NCI-H526 treated with DMSO at 0.1 percent for 48 hours (cell line): ENCODE measurements around the gene SCGB1D4.
A peak's percentile ranks its signal among the peaks of the same experiment; 100 is the strongest.
"Not testable (repeated sequence)": the region's sequence is repeated elsewhere in the genome, so short reads cannot be mapped to it uniquely, and the experiment has no call there.

Experiments used
- DNase-seq: peaks from one replicate; lab custom pipeline; 2025; lab: John Stamatoyannopoulos, UW

The SCGB1D4 gene

GRCh38 chr11:62298975-62299374, at the start of gene SCGB1D4:
TSS of gene SCGB1D4 (minus strand) at chr11:62299075. CDS start at chr11:62299010, 65 bp downstream.
- no peak for DNase-seq

DNA sequence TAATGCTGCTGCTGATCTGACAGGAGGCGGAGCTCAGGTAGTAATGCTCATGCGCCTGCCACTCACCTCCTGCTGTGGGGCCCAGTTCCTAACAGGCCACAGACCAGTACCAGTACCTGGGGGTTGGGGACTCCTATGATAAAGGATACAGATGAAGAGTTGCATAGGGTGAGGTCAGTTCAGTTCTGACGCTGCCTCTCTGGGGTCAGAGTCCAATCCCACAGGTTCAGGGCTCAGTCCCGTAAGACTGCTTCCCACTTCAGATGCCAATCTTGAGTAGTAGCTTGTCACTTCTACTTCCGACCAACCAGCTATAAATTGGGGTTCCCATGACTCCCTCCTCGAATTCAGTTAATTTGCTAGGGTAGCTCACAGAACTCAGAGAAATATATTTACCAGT, 47.0 kb upstream of the SCGB1D4 start:
- no peak for DNase-seq

GRCh38 chr11:62344210-62344609, 45.3 kb upstream of the SCGB1D4 start:
- DNase-seq = no peak

- not testable (repeated sequence) for DNase-seq
These were observed 44.8 kb upstream of the SCGB1D4 start for GRCh38 chr11:62343646-62344190.

DNA sequence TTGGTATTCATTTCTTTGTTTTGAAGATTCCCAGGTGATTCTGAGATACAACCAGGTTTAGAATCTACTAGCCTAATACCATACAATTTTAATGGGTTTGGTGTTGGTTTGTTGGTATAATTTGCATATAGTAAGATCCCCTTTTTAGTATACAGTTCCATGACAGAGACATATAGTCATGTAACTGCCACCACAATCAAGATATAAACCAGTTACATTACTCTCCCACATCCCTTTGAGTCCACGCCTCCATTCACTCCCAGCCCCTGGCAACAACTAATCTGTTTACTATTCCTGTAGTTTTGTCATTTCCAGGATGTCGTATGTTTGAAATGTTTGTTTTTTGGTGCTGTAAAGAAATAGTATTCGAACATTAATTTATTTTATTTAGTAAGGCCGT, 42.7 kb upstream of the SCGB1D4 start:
- no peak for DNase-seq

- peak; percentile 62 for DNase-seq
These were observed 41.5 kb upstream of the SCGB1D4 start for GRCh38 chr11:62340269-62340901.

- DNase-seq = no peak
These were observed 39.3 kb upstream of the SCGB1D4 start for GRCh38 chr11:62338218-62338617.

DNA sequence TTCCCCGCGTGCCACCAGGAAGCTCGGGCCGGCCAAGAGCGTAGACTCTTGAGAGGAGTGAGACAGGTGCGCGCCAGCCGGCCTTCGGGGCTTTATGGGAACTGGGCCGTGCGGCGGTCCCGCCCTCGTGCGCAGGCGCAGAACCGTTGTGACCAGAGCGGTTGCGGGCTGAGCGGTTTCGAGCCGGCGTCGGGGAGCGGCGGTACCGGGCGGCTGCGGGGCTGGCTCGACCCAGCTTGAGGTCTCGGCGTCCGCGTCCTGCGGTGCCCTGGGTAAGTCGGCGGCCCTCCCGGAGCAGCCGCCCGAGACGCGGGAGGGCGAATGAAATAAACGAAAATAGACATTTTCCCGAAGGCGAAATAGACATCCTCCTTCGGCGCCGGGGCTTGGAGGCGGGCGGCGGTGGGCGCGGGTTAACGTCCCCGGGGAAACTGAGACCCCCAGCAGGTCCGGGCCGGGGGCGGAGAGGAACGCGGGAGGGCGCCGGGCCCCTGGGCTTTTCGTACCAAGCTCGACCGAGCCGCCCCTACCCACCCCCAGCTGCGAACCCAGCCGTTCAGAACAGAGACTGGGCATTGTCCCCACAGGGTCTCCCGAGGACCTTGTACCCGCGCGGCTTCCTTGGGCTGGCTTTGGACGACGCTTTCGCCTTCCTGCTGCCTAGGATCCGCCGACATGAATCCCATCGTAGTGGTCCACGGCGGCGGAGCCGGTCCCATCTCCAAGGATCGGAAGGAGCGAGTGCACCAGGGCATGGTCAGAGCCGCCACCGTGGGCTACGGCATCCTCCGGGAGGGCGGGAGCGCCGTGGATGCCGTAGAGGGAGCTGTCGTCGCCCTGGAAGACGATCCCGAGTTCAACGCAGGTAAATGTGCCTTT, 38.7 kb upstream of the SCGB1D4 start, which contains the start of gene ASRGL1:
Gene ASRGL1, plus strand, starts transcription at position 146 of the 879 bp plus-strand sequence. Its CDS starts 530 bp downstream, at position 676.
- peak; percentile 55 for DNase-seq

- not testable (repeated sequence) for DNase-seq
These were observed 38.1 kb upstream of the SCGB1D4 start for GRCh38 chr11:62336949-62337302.

DNA sequence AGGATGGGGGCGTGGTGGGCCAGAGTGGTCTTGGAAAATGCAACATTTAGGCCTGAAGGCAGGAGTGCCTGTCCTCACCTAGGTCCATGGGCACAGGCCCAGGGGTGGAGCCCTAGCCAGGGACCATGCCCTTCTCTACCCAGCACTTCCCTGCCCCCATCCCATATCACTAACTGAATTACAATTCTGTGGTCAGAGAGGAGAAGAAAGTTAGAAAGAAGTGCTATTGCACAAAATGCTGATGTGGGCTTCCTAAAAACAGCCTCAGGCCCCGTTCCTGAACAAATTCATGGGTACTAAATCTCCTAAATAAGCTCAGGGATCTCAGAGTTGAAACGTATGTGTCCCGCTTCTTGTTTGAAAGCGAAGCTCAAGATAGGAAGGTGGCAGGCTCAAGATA, 34.9 kb upstream of the SCGB1D4 start:
- DNase-seq = no peak

GRCh38 chr11:62331264-62331663, 32.4 kb upstream of the SCGB1D4 start:
- not testable (repeated sequence) for DNase-seq

DNA sequence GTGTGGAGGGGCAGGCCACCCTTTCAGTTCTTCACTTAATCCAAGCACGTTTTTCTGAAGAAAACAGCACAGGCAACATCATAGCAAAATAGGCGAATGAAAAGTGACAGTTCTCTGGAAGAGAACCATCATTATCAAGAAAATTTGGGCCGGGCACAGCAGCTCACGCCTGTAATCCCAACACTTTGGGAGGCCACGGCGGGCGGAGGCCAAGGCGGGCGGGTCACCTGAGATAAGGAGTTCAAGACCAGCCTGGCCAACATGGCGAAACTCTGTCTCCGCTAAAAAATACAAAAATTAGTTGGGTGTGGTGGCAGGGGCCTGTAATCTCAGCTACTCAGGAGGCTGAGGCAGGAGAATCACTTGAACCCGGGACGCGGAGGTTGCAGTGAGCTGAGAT, 28.7 kb upstream of the SCGB1D4 start:
- DNase-seq = not testable (repeated sequence)

GRCh38 chr11:62326719-62327118, 27.8 kb upstream of the SCGB1D4 start:
- not testable (repeated sequence) for DNase-seq

DNA sequence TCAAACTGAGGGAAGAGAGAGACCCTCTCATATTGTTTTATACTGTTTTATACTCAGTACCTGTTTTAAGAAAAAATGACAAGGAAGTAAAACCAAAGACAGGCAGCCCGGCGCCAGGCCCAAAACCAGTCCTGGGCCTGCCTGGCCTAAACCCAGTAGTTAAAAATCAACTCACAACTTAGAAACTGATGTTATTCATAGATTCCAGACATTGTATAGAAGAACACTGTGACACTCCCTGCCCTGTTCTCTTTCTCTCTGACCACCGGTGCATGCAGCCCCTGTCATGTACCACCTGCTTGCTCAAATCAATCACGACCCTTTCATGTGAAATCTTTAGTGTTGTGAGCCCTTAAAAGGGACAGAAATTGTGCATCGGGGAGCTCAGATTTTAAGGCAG, 26.9 kb upstream of the SCGB1D4 start:
- DNase-seq = not testable (repeated sequence)

DNA sequence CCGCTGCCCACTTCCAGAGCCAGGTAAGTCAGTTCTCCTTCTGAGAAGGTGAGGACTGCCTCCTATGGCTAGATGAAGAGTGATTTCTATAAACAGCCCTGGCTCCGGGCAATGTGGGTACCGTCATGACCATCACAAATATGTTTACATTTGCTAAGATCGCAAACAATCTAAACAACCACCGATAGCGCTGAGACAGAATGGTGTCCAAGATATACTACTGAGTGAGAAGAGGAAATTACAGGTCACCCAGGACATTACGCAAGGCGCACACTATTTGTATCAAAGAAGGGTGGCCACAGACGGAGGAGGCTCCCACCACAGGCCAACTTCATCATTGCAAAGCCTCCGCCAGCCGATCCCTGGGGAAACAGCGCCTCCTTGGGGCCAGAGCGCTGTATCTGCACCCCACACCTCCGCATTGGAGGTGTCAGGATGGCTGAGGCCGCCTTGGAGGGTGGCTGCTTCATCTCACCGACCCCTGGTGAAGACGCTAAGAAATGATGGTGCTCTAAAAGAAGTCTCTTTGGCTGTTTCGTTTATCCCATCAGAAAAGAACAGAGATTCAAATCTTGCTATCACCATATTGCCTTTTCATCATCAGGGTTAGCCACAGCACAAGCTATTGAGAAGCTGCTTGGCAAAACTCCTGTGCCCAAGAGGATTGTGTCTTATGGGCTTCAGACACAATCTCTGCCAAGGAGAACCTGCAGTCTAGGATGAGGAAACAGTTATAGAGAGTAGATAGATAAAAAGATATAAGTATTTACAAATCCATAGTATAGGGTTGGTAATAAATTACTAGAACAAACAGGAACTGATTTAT, 26.1 kb upstream of the SCGB1D4 start:
- DNase-seq = peak; percentile 34

DNA sequence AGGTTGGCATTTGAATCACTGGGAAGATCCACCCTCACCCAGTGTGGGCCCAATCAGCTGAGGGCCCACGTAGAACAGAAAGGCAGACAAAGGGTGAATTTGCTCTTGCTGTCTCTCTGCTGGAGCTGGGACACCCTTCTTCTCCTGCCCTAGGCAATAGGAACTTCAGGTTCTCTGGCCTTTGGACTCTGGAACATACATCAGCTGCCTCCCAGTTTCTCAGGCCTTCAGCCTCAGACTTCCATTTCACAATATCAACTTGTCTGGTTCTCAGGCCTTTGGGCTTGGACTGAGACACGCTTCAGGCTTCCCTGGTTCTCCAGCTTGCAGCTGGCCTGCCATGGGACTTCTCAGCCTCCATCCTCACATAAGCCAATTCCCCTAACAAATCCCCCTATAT, 23.6 kb upstream of the SCGB1D4 start:
- no peak for DNase-seq

DNA sequence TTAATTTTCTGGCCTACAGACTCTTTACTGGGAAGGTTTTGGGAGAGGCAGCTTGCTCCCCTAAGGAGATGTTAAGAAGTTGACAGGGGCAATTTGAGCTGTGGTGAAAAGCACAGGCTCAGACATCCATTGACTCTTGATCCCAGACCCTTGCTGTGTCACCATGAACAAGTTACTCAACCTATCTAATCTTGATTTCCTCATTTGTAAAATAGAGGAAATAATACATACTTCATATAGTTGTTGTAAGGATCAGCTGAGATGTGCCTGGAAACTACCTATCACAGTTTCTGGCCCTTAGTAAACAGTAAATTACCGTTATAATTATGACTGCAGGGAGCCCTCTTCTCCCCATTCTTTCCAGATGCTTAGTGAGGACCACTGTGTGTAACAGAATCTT, 16.6 kb upstream of the SCGB1D4 start:
- DNase-seq = no peak

GRCh38 chr11:62309991-62310390, 11.1 kb upstream of the SCGB1D4 start:
- DNase-seq = no peak

DNA sequence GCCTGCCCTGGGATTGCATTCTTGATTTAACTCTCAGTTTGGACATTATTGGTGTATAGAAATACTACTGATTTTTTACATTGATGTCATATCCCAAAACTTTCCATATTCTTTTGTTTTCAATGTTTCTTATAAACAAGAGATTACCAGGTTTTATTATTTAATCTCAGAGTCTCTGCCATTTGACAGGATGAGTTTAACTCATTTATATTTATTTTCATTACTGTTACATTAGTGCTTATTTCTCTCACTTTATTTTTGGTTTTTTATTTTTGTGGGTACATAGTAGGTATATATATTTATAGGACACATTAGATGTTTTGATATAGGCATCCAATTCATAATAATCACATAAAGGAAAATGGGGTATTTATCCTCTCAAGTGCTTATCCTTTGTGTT, 9.1 kb upstream of the SCGB1D4 start:
- DNase-seq = no peak

GRCh38 chr11:62306227-62306626, 7.4 kb upstream of the SCGB1D4 start:
- no peak for DNase-seq

DNA sequence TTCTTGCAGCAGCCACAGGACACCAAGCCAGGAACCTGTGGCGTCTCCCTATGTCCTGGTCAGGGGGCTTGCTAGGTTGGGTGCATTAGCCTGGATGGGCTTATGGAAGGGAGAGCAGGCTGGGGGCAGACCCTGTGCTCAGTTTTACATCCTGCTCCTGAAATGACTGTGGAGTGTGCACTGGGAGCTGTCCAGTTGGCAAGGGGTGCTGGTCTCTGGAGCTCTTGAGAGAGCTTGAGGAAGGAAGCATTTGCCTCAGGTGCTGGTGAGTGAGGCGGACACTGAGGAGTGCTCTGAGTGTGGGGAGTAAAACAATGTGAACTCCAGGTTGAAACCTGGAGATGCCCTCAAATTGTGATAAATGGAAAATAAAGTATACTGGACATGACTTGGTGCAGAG, 3.4 kb downstream of the SCGB1D4 start:
- DNase-seq = no peak

GRCh38 chr11:62280452-62280851, 18.4 kb downstream of the SCGB1D4 start:
- no peak for DNase-seq
